ENCODE data around the gene ZNF467. TPM values are rescaled to one million over a fixed set of nuclear protein-coding genes. Genes with fewer than 3 reads are reported as not detected.
A peak's percentile ranks its signal among the peaks of the same experiment; 100 is the strongest.

The ZNF467 gene
- total RNA-seq, 2 donors from 2014 or later: 0.37 to 0.53 TPM

DNA sequence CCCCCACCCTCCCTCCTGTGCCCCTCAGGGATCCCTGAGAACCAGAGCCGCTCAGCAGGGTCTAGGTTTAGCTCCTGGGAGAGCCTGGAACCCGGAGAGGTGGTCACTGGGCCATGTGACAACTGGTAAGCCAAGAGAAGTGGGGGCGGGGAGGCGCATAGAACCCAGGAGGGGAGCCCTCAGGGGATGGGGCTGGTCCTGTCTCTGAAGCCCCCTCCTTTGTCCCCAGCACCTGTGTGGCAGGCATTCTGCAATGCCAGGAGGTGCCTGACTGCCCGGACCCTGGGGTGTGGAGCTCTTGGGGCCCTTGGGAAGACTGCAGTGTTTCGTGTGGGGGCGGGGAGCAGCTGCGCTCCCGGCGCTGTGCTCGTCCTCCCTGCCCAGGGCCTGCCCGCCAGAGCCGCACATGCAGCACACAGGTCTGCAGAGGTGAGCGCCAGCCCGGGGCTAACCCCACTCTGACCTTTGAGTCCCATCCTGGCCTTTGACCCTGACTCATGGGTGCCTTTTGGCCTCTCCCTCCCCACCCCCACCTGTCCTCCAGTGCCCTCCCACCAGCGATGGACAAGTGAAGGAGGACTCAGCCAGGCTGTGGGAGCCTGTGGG lies 42.4 kb upstream of the ZNF467 start:
- Mint-ChIP-seq H3K9me3 (no peaks in the 10 kb centered on the region), H3K36me3 (ENCODE audit: insufficient read depth in 2 of 2) (no peaks in the 10 kb centered on the region), H3K27ac (no peak overlapping the region), H3K4me1 (ENCODE audit: low read depth) (no peaks in the 10 kb centered on the region), H3K4me3 (no peak overlapping the region), H3K27me3 (ENCODE audit: low read depth) (no peaks in the 10 kb centered on the region)
- ATAC-seq (replicated peaks in 1 of 2): no peak
- DNase-seq: no peak

DNA sequence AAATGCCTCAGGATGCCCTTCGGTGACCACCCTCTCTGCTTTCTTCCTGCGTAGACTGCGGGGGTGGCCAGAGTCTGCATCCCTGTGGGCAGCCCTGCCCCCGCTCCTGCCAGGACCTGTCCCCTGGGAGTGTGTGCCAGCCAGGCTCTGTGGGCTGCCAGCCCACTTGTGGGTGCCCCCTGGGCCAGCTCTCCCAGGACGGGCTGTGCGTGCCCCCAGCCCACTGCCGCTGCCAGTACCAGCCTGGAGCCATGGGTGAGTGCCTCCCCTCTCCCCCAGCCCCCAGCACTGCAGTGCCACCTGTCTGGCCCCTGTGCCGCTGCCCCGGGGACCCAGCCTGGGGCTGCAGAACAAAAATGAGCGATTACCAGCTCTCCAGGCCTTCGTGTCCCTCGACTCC lies 41.7 kb upstream of the ZNF467 start:
- no peaks in the 10 kb centered on the region for H3K4me1 Mint-ChIP-seq (ENCODE audit: low read depth)
- ATAC-seq (replicated peaks in 1 of 2) (no peak), DNase-seq (no peak)
- no peaks in the 10 kb centered on the region for H3K36me3 Mint-ChIP-seq (ENCODE audit: insufficient read depth in 2 of 2)
- no peak overlapping the region for H3K4me3 Mint-ChIP-seq
- H3K27me3 Mint-ChIP-seq (ENCODE audit: low read depth): no peaks in the 10 kb centered on the region
- no peak overlapping the region for H3K27ac Mint-ChIP-seq
- no peaks in the 10 kb centered on the region for H3K9me3 Mint-ChIP-seq

DNA sequence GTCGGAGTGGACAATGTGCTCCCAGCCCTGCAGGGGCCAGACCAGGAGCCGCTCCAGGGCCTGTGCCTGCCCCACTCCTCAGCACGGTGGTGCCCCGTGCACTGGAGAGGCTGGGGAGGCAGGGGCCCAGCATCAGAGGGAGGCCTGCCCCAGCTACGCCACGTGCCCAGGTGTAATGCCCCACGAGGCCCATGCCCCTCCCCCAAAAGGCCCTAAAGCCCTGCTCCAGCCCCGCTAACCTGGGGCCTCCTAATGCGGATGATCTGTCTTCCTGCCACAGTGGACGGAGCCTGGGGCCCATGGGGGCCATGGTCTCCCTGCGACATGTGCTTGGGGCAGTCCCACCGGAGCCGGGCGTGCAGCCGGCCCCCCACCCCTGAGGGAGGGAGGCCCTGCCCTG lies 41.1 kb upstream of the ZNF467 start:
- Mint-ChIP-seq H3K36me3 (ENCODE audit: insufficient read depth in 2 of 2) (no peaks in the 10 kb centered on the region), H3K27ac (no peak overlapping the region), H3K4me1 (ENCODE audit: low read depth) (no peaks in the 10 kb centered on the region), H3K4me3 (no peak overlapping the region), H3K9me3 (no peaks in the 10 kb centered on the region), H3K27me3 (ENCODE audit: low read depth) (no peaks in the 10 kb centered on the region)
- no peak for DNase-seq
- no peak for ATAC-seq (replicated peaks in 1 of 2)

DNA sequence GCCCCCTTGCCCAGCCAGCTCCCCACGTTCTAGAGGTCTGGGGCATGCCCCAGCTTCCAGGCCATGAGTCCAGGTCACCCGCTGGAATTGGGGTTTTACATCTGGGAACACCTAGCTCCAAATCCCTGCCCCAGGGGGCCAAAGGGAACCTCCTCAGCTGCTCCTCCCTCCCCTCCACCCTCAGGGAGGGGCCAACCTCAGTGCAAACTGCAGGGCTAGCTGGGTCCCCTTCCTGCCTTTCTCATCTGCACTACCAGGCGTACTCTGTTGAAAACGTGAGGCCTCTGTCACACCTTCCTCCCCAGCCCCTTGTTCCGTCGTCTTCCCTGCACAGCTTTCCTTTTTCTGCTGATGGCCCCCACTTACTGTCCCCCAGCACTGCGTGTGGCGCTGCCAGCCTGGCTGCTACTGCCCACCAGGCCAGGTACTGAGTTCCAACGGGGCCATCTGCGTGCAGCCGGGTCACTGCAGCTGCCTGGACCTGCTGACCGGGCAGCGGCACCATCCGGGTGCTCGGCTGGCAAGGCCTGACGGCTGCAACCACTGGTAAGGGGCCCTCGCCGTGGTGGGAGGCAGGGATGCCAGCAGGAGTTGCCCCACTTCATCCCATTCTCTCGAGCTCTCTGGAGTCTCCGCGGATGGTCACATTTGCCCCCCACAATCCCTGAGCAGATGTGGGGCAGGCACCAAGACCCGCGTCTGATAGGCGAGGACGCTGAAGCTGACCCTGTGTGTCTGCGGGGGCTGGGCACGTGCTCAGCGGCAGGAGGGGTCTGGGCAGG lies 40.1 kb upstream of the ZNF467 start:
- ATAC-seq (replicated peaks in 1 of 2) (no peak), DNase-seq (no peak)
- Mint-ChIP-seq H3K36me3 (ENCODE audit: insufficient read depth in 2 of 2) (no peaks in the 10 kb centered on the region), H3K9me3 (no peaks in the 10 kb centered on the region), H3K27ac (no peak overlapping the region), H3K4me1 (ENCODE audit: low read depth) (no peaks in the 10 kb centered on the region), H3K4me3 (no peak overlapping the region), H3K27me3 (ENCODE audit: low read depth) (no peaks in the 10 kb centered on the region)

DNA sequence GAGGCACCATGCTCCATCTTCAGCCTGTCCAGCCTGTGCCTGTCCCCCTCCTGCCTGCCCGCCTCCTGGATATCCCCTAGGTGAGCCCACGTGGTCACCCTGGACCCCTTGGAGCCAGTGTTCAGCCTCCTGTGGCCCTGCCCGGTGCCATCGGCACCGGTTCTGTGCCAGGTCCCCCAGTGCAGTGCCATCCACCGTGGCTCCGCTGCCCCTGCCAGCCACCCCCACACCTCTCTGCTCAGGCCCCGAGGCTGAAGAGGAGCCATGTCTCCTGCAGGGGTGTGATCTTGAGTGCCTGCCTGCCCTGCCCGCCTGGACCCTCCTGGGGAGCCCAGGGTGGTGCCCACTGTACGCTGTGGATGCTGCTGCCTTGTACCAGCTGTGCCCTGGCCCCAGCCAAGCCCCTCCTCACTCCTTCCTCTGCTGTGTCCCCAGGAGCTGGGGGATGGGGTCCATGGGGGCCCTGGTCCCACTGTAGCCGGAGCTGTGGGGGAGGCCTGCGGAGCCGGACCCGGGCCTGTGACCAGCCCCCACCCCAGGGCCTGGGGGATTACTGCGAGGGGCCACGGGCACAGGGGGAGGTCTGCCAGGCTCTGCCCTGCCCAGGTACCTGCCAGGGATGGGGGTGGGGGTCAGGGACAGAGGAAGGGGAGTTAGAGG lies 38.6 kb upstream of the ZNF467 start:
- no peaks in the 10 kb centered on the region for H3K27me3 Mint-ChIP-seq (ENCODE audit: low read depth)
- H3K4me1 Mint-ChIP-seq (ENCODE audit: low read depth): no peaks in the 10 kb centered on the region
- no peaks in the 10 kb centered on the region for H3K9me3 Mint-ChIP-seq
- DNase-seq: no peak
- ATAC-seq (replicated peaks in 1 of 2): no peak
- no peak overlapping the region for H3K4me3 Mint-ChIP-seq
- no peaks in the 10 kb centered on the region for H3K36me3 Mint-ChIP-seq (ENCODE audit: insufficient read depth in 2 of 2)
- H3K27ac Mint-ChIP-seq: no peak overlapping the region

DNA sequence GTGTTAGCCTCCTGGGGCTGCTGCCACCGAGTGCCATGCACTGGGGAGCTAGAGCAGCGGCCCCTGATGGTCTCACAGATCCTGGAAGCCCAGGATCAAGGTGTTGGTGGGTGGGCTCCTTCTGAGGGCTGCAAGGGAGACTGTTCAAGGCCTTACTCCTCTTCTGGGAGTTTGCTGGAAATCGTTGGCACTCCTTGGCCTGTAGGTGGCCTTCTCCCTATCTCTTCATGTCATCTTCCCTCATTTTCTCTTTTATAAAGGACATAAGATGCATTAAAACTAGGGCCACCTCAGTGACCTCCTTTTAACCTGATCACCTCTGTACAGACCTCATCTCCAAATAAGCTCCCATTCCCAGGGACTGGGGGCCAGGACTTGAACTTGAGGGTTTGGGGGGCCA lies 37.8 kb upstream of the ZNF467 start:
- H3K36me3 Mint-ChIP-seq (ENCODE audit: insufficient read depth in 2 of 2): no peaks in the 10 kb centered on the region

DNA sequence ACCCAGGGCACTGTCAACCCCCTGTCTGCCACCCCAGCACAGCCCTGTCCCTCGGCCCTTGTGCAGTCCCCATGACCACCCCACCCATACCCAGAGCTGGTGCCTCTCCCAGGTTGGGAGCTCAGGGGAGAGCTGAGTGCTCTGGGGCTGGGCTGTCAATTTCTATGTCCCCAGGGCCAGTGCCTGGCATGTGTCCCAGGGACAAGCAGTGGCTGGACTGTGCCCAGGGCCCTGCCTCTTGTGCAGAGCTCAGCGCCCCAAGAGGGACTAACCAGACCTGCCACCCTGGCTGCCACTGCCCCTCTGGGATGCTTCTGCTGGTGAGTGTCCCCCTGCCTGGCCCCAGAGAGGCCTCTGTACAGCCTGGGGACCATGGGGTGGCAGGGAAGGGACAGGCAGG lies 35.8 kb upstream of the ZNF467 start:
- no peaks in the 10 kb centered on the region for H3K4me1 Mint-ChIP-seq (ENCODE audit: low read depth)
- no peaks in the 10 kb centered on the region for H3K36me3 Mint-ChIP-seq (ENCODE audit: insufficient read depth in 2 of 2)
- no peak overlapping the region for H3K4me3 Mint-ChIP-seq
- no peak overlapping the region for H3K27ac Mint-ChIP-seq
- ATAC-seq (replicated peaks in 1 of 2): no peak
- no peaks in the 10 kb centered on the region for H3K27me3 Mint-ChIP-seq (ENCODE audit: low read depth)
- no peaks in the 10 kb centered on the region for H3K9me3 Mint-ChIP-seq
- no peak for DNase-seq

More for the DNA sequence above, 37.8 kb upstream of the ZNF467 start:
- ATAC-seq (replicated peaks in 1 of 2) (no peak), DNase-seq (no peak)
- Mint-ChIP-seq H3K27me3 (ENCODE audit: low read depth) (no peaks in the 10 kb centered on the region), H3K4me3 (no peak overlapping the region), H3K4me1 (ENCODE audit: low read depth) (no peaks in the 10 kb centered on the region), H3K9me3 (no peaks in the 10 kb centered on the region), H3K27ac (no peak overlapping the region)

DNA sequence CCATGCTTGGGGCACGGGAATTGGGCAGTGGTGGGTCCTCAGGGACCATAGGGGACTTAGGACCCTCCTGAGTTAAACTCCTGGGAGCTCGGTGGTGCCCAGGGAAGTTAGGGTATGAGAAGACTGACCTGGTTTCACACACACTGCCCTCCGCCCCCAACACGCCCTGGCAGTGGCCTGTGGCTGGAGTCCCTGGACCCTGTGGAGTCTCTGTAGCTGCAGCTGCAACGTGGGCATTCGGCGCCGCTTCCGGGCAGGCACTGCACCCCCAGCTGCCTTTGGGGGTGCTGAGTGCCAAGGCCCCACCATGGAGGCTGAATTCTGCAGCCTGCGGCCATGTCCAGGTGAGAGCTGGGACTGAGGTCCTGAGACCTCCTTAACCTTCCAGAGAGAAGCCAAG lies 34.9 kb upstream of the ZNF467 start:
- no peaks in the 10 kb centered on the region for H3K9me3 Mint-ChIP-seq
- ATAC-seq (replicated peaks in 1 of 2): no peak
- no peaks in the 10 kb centered on the region for H3K36me3 Mint-ChIP-seq (ENCODE audit: insufficient read depth in 2 of 2)
- H3K4me1 Mint-ChIP-seq (ENCODE audit: low read depth): no peaks in the 10 kb centered on the region
- no peak overlapping the region for H3K27ac Mint-ChIP-seq
- DNase-seq: no peak
- no peak overlapping the region for H3K4me3 Mint-ChIP-seq
- no peaks in the 10 kb centered on the region for H3K27me3 Mint-ChIP-seq (ENCODE audit: low read depth)

DNA sequence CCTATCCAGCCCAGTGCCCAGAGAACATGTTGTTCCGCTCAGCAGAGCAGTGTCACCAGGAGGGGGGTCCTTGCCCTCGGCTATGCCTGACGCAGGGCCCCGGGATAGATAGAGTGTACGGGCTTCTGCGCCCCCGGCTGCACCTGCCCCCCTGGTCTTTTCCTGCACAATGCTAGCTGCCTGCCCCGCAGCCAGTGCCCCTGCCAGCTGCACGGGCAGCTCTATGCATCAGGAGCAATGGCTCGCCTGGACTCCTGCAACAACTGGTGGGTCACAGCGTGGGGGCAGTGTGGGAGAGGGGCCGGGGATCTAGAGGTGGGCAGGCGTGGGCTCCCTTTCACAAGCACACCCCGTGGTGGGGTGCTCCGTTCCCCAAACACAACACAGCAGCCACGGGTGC lies 33.3 kb upstream of the ZNF467 start:
- H3K36me3 Mint-ChIP-seq (ENCODE audit: insufficient read depth in 2 of 2): no peaks in the 10 kb centered on the region
- no peaks in the 10 kb centered on the region for H3K9me3 Mint-ChIP-seq
- no peak overlapping the region for H3K4me3 Mint-ChIP-seq
- no peaks in the 10 kb centered on the region for H3K4me1 Mint-ChIP-seq (ENCODE audit: low read depth)
- H3K27me3 Mint-ChIP-seq (ENCODE audit: low read depth): no peaks in the 10 kb centered on the region
- ATAC-seq (replicated peaks in 1 of 2) (peak in 1 of 2 donors; percentile 13), DNase-seq (no peak)
- H3K27ac Mint-ChIP-seq: no peak overlapping the region

DNA sequence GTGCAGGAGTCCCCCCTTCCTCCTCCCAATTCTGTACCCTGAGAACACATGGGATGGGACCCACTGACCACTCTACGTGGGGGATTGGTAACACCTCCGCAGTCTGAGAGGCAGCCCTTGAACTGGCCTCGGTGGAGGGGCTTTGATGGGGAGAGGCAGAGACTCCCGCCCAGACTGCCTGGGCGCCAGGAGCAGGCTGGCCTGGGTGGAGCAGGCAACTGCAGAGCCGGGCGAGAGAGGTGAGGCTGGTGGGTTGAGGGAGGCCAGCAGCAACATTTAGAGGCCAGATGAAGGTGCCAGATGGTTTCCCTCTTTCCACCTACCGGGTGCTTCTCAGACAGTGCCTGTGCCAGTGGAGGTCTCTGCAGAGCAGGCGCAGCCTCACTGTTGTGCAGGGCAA lies 30.7 kb upstream of the ZNF467 start:
- ATAC-seq (replicated peaks in 1 of 2) (no peak), DNase-seq (no peak)
- Mint-ChIP-seq H3K4me3 (no peak overlapping the region), H3K27me3 (ENCODE audit: low read depth) (no peaks in the 10 kb centered on the region), H3K27ac (no peak overlapping the region), H3K9me3 (no peaks in the 10 kb centered on the region), H3K36me3 (ENCODE audit: insufficient read depth in 2 of 2) (no peaks in the 10 kb centered on the region), H3K4me1 (ENCODE audit: low read depth) (no peaks in the 10 kb centered on the region)

DNA sequence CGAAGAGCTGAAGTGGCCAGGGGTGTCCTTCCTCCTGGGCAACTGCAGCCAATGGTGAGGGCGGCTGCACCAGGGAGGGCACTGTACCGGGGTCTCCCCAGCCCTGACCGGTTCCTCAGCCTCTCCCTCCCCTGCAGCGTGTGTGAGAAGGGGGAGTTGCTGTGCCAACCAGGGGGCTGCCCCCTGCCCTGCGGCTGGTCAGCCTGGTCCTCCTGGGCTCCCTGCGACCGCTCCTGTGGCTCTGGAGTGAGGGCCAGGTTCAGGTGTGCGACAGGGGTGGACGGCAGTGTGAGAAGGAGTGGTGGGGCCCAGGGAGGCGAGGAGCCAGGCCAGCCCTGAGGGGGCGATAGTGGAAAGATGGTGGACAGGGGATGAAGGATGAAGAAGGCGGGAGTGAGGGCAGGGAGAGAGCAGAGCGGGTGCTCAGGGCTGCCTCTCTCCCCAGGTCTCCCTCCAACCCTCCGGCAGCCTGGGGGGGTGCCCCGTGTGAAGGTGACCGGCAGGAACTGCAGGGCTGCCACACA lies 30.2 kb upstream of the ZNF467 start:
- no peaks in the 10 kb centered on the region for H3K27me3 Mint-ChIP-seq (ENCODE audit: low read depth)
- no peak overlapping the region for H3K27ac Mint-ChIP-seq
- H3K4me3 Mint-ChIP-seq: no peak overlapping the region
- no peak for DNase-seq
- no peak for ATAC-seq (replicated peaks in 1 of 2)
- H3K36me3 Mint-ChIP-seq (ENCODE audit: insufficient read depth in 2 of 2): no peaks in the 10 kb centered on the region
- no peaks in the 10 kb centered on the region for H3K4me1 Mint-ChIP-seq (ENCODE audit: low read depth)
- H3K9me3 Mint-ChIP-seq: no peaks in the 10 kb centered on the region

DNA sequence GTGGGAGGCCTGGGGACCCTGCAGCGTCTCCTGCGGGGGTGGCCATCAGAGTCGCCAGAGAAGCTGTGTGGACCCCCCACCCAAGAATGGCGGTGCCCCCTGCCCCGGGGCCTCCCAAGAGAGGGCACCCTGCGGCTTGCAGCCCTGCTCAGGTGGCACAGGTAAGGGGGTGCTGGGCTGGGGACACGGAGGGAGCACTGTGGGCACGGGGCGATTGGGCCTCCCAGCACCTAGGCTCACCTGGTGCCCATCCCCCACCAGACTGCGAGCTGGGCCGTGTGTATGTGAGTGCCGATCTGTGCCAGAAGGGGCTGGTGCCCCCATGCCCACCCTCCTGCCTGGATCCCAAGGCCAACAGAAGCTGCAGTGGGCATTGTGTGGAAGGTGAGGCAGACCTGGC lies 29.6 kb upstream of the ZNF467 start:
- DNase-seq: no peak
- H3K27me3 Mint-ChIP-seq (ENCODE audit: low read depth): no peaks in the 10 kb centered on the region
- H3K9me3 Mint-ChIP-seq: no peaks in the 10 kb centered on the region
- H3K27ac Mint-ChIP-seq: no peak overlapping the region
- ATAC-seq (replicated peaks in 1 of 2): no peak
- no peaks in the 10 kb centered on the region for H3K4me1 Mint-ChIP-seq (ENCODE audit: low read depth)
- no peak overlapping the region for H3K4me3 Mint-ChIP-seq
- no peaks in the 10 kb centered on the region for H3K36me3 Mint-ChIP-seq (ENCODE audit: insufficient read depth in 2 of 2)

DNA sequence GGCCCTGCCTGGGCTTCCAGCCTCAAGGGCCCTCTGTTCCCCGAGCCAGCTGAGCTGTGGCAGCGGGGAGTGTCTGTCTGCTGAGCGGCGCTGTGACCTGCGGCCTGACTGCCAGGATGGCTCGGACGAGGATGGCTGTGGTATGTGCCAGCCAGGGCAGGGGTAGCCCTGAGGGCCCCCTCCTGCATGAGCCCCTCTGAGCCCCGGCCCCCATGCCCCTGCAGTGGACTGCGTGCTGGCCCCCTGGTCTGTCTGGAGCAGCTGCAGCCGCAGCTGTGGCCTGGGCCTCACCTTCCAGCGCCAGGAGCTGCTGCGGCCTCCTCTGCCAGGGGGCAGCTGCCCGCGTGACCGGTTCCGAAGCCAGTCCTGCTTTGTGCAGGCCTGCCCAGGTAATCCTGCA lies 28.4 kb upstream of the ZNF467 start:
- ATAC-seq (replicated peaks in 1 of 2) (no peak), DNase-seq (no peak)
- H3K4me3 Mint-ChIP-seq: no peak overlapping the region
- no peaks in the 10 kb centered on the region for H3K9me3 Mint-ChIP-seq
- no peak overlapping the region for H3K27ac Mint-ChIP-seq
- H3K4me1 Mint-ChIP-seq (ENCODE audit: low read depth): no peaks in the 10 kb centered on the region
- H3K36me3 Mint-ChIP-seq (ENCODE audit: insufficient read depth in 2 of 2): no peaks in the 10 kb centered on the region
- H3K27me3 Mint-ChIP-seq (ENCODE audit: low read depth): no peaks in the 10 kb centered on the region
